Stimulated activated memory B cell treated with anti-CD40 and anti-IgM and Interleukin-4, amounts not matched to agents 10 μg/mL and 1 μg/mL and 100 μg/mL, for 72 hours (primary cell): ENCODE measurements around the gene CALU.

Source experiments
- ATAC-seq: fragments of 150-1000 bp; cut with Tn5 transposase; 2 replicates; pipeline ENCODE4 v1.10.0; 2021
- H3K27ac Mint-ChIP-seq: one replicate; pipeline ENCODE4 v1.8.0; 2022; ENCODE audit warnings: mild to moderate bottlenecking, mixed read lengths
- H3K27me3 Mint-ChIP-seq: one replicate; pipeline ENCODE4 v1.8.0; 2022; ENCODE audit warnings: mixed read lengths
- H3K36me3 Mint-ChIP-seq: one replicate; pipeline ENCODE4 v1.8.0; 2022; ENCODE audit warnings: mixed read lengths
- H3K4me1 Mint-ChIP-seq: one replicate; pipeline ENCODE4 v1.8.0; 2022; ENCODE audit warnings: mixed read lengths
- H3K4me3 Mint-ChIP-seq: one replicate; pipeline ENCODE4 v1.8.0; 2022; ENCODE audit warnings: mild to moderate bottlenecking, moderate library complexity, mixed read lengths
- H3K9me3 Mint-ChIP-seq: one replicate; pipeline ENCODE4 v1.8.0; 2022; ENCODE audit warnings: mixed read lengths

Gene CALU

GRCh38 chr7:128739048-128739962 lies at the start of gene CALU:
Gene CALU, plus strand, starts transcription at chr7:128739359. Its CDS starts 9,225 bp downstream, at chr7:128748584.
- Mint-ChIP-seq H3K27me3 (no peaks in the 10 kb centered on the region), H3K9me3 (no peaks in the 10 kb centered on the region), H3K27ac (peak within 1 kb of the TSS; percentile 92), H3K4me1 (peaks cover 44% of the 10 kb centered on the region), H3K36me3 (no peaks in the 10 kb centered on the region), H3K4me3 (peak within 1 kb of the TSS; percentile 91)
- peak; percentile 99 for ATAC-seq

GRCh38 chr7:128691227-128691626 lies 47.9 kb upstream of the CALU start:
- no peaks in the 10 kb centered on the region for H3K36me3 Mint-ChIP-seq

DNA sequence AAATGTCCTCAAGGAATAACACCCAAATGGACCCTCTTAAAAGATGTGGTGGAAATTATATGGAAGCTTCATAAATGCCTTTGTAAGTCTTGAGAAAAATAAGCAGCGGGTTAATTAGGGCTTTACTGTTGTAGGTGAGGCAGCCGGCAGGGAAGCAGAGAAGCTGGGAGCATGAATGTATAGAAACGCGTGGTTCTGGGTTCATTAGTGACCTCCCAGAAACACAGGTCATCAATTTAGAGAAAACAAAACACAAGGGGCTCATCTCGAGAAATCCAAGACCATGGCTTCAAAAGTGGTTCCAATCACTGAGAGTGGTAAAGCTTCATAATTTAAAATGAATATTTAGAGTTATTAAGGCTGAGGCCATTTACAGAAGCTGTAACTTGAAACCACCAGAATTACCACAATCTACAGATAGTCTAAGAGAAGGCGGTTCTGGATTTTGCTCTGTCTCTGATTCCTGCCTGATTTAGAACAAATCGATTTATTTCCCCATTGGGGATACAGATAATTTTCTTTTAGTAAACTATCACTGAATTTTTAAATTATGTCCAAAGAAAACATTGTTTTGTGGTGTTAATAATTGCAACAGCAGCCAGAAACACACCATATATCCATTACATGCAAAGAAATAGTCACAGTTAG lies 46.4 kb upstream of the CALU start:
- H3K27ac Mint-ChIP-seq: no peak overlapping the region
- H3K27me3 Mint-ChIP-seq: peaks cover 20% of the 10 kb centered on the region
- no peaks in the 10 kb centered on the region for H3K9me3 Mint-ChIP-seq
- H3K4me1 Mint-ChIP-seq: peaks cover 7% of the 10 kb centered on the region
- ATAC-seq: no peak
- H3K4me3 Mint-ChIP-seq: no peak overlapping the region
- no peaks in the 10 kb centered on the region for H3K36me3 Mint-ChIP-seq

More at GRCh38 chr7:128691227-128691626, 47.9 kb upstream of the CALU start:
- H3K4me1 Mint-ChIP-seq: no peaks in the 10 kb centered on the region
- peaks cover 4% of the 10 kb centered on the region for H3K27me3 Mint-ChIP-seq
- H3K9me3 Mint-ChIP-seq: no peaks in the 10 kb centered on the region
- no peak overlapping the region for H3K4me3 Mint-ChIP-seq
- H3K27ac Mint-ChIP-seq: no peak overlapping the region
- no peak for ATAC-seq

GRCh38 chr7:128693373-128694015 lies 45.7 kb upstream of the CALU start:
- Mint-ChIP-seq H3K4me3 (no peak overlapping the region), H3K4me1 (peaks cover 15% of the 10 kb centered on the region)
- ATAC-seq: no peak

GRCh38 chr7:128694738-128695137 lies 44.4 kb upstream of the CALU start:
- no peaks in the 10 kb centered on the region for H3K9me3 Mint-ChIP-seq
- H3K36me3 Mint-ChIP-seq: no peaks in the 10 kb centered on the region
- H3K4me1 Mint-ChIP-seq: peaks cover 16% of the 10 kb centered on the region
- no peak overlapping the region for H3K27ac Mint-ChIP-seq
- H3K4me3 Mint-ChIP-seq: no peak overlapping the region
- H3K27me3 Mint-ChIP-seq: peaks cover 36% of the 10 kb centered on the region
- no peak for ATAC-seq

More at GRCh38 chr7:128693373-128694015, 45.7 kb upstream of the CALU start:
- Mint-ChIP-seq H3K27ac (no peak overlapping the region), H3K9me3 (no peaks in the 10 kb centered on the region), H3K36me3 (no peaks in the 10 kb centered on the region), H3K27me3 (peaks cover 27% of the 10 kb centered on the region)

GRCh38 chr7:128697302-128697905 lies 41.8 kb upstream of the CALU start:
- Mint-ChIP-seq H3K36me3 (no peaks in the 10 kb centered on the region), H3K4me3 (peak overlapping the region; percentile 85), H3K4me1 (peaks cover 16% of the 10 kb centered on the region), H3K27ac (peak overlapping the region; percentile 69), H3K27me3 (peaks cover 51% of the 10 kb centered on the region), H3K9me3 (no peaks in the 10 kb centered on the region)
- ATAC-seq: peak; percentile 87

- Mint-ChIP-seq H3K4me3 (no peak overlapping the region), H3K27ac (no peak overlapping the region), H3K27me3 (peaks cover 51% of the 10 kb centered on the region), H3K9me3 (no peaks in the 10 kb centered on the region), H3K4me1 (peaks cover 16% of the 10 kb centered on the region), H3K36me3 (no peaks in the 10 kb centered on the region)
- no peak for ATAC-seq
These were observed 39.9 kb upstream of the CALU start for GRCh38 chr7:128699196-128699712.

GRCh38 chr7:128699895-128700294 lies 39.3 kb upstream of the CALU start:
- peaks cover 51% of the 10 kb centered on the region for H3K27me3 Mint-ChIP-seq

DNA sequence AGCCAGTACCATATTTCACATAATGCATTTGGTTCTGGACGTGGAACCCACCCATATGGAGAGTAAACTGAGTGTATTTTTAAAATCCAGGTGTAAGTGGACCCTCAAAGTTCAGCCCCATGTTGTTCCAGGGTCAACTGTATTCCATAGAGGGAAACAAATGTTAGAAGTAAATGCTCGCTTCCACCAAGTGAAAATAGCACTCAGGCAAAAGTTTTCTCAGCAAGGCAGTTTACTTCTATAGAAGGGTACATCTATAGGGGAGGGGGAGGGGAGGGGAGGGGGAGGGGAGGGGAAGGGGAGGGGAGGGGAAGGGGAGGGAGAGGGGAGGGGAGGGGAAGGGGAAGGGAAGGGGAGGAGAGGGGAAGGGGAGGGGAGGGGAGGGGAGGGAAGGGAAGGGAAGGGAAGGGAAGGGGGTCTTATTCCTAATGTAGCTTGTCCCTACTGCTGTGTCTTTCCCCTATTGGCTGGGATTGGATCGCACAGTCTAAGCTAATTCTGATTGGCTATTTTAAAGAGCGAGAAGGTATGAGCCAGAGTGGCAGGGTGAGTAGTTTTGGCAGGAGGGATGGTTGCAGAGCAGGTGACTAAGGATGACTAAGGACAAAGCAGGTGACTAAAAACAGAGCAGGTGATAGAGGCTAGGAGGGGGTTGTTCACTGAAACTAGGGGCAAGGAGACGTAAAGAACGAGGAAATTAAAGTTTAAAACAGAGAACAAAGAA lies 37.9 kb upstream of the CALU start:
- no peak for ATAC-seq
- Mint-ChIP-seq H3K4me3 (no peak overlapping the region), H3K36me3 (no peaks in the 10 kb centered on the region), H3K27ac (no peak overlapping the region), H3K4me1 (peaks cover 16% of the 10 kb centered on the region), H3K27me3 (peaks cover 47% of the 10 kb centered on the region), H3K9me3 (no peaks in the 10 kb centered on the region)

More at GRCh38 chr7:128699895-128700294, 39.3 kb upstream of the CALU start:
- H3K4me3 Mint-ChIP-seq: no peak overlapping the region
- no peaks in the 10 kb centered on the region for H3K36me3 Mint-ChIP-seq
- H3K27ac Mint-ChIP-seq: no peak overlapping the region
- no peaks in the 10 kb centered on the region for H3K9me3 Mint-ChIP-seq
- peaks cover 16% of the 10 kb centered on the region for H3K4me1 Mint-ChIP-seq
- no peak for ATAC-seq

DNA sequence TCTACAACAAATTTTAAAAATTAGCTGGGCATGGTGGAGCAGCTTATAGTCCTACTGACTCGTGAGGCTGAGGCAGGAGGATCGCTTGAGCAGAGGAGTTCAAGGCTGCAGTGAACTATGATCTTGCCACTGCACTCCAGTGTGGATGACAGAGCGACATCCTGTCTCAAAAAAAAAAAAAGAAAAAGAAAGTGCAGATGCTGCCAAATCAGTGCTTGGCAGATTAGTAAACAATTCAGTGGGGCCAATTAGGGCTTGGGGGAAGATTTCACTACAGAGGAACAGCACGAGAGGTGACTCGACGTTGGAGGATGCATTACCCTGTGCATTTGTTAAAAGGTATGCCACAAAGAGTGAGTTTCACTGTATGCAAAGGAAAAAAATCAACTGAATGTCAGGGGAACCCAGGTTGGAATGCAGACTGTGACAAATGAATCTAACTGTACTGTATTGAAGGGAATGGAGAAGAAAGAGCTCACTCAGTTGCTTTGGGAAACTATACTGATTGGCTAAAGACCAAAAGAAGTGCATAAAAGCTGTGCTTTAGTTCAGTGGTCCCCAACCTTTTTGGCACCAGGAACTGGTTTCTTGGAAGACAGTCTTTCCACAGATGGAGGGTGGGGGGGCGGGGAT lies 35.4 kb upstream of the CALU start:
- Mint-ChIP-seq H3K4me3 (no peak overlapping the region), H3K36me3 (no peaks in the 10 kb centered on the region), H3K9me3 (no peaks in the 10 kb centered on the region), H3K27me3 (peaks cover 22% of the 10 kb centered on the region), H3K27ac (no peak overlapping the region), H3K4me1 (no peaks in the 10 kb centered on the region)
- ATAC-seq: no peak

- H3K36me3 Mint-ChIP-seq: no peaks in the 10 kb centered on the region
- H3K4me1 Mint-ChIP-seq: no peaks in the 10 kb centered on the region
- peaks cover 11% of the 10 kb centered on the region for H3K27me3 Mint-ChIP-seq
- no peak overlapping the region for H3K27ac Mint-ChIP-seq
- H3K4me3 Mint-ChIP-seq: no peak overlapping the region
- no peaks in the 10 kb centered on the region for H3K9me3 Mint-ChIP-seq
- no peak for ATAC-seq
These were observed 33.2 kb upstream of the CALU start for GRCh38 chr7:128705891-128706333.

DNA sequence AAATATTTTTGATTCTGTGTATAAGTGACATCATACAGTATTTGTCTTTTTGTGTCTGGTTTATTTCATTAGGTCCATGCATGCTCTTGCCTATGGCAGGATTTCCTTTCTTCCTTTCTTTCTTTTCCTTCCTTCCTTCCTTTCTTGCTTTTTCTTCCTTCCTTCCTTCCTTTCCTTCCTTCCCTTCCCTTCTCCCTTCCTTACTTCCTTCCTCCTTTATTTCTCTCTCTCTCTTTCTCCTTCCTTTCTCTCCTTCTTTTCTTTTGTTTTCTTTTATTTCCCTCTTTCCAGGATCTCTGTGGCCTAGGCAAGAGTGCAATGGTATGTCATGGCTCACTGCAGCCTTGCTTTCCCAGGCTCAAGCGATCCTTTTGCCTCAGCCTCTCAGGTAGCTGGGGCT lies 31.4 kb upstream of the CALU start:
- no peak overlapping the region for H3K4me3 Mint-ChIP-seq
- ATAC-seq: no peak
- H3K27me3 Mint-ChIP-seq: peaks cover 11% of the 10 kb centered on the region
- no peak overlapping the region for H3K27ac Mint-ChIP-seq
- no peaks in the 10 kb centered on the region for H3K9me3 Mint-ChIP-seq
- no peaks in the 10 kb centered on the region for H3K36me3 Mint-ChIP-seq
- no peaks in the 10 kb centered on the region for H3K4me1 Mint-ChIP-seq

DNA sequence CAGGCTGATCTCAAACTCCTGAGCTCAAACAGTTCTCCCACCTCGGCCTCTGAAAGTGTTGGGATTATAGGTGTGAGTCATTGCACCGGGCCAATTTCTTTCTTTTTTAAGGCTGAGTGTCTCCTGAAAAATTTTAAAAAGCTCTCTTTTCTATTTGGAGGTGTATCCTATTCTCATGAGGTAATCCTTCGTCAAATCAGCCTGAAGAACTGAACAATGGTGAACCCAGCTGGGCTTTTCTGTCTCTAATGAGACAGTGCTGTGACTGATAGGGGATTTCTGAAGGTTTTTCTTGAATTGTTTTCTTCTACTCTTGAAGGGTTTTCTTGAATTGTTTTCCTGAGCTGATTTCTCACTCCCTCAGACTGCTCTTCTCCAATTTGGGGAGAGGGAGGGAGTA lies 30.9 kb upstream of the CALU start:
- H3K27ac Mint-ChIP-seq: no peak overlapping the region
- ATAC-seq: no peak
- no peaks in the 10 kb centered on the region for H3K9me3 Mint-ChIP-seq
- H3K4me1 Mint-ChIP-seq: no peaks in the 10 kb centered on the region
- no peak overlapping the region for H3K4me3 Mint-ChIP-seq
- peaks cover 11% of the 10 kb centered on the region for H3K27me3 Mint-ChIP-seq
- no peaks in the 10 kb centered on the region for H3K36me3 Mint-ChIP-seq

- ATAC-seq: no peak
- Mint-ChIP-seq H3K4me3 (no peak overlapping the region), H3K27me3 (peaks cover 11% of the 10 kb centered on the region), H3K36me3 (no peaks in the 10 kb centered on the region), H3K9me3 (no peaks in the 10 kb centered on the region), H3K27ac (no peak overlapping the region), H3K4me1 (no peaks in the 10 kb centered on the region)
These were observed 30.3 kb upstream of the CALU start for GRCh38 chr7:128708824-128709223.
